ENCODE data around the gene PHPT1. TPM values are rescaled to one million over a fixed set of nuclear protein-coding genes. Genes with fewer than 3 reads are reported as not detected.
A peak's percentile ranks its signal among the peaks of the same experiment; 100 is the strongest.
"Not testable (repeated sequence)": the region's sequence is repeated elsewhere in the genome, so short reads cannot be mapped to it uniquely, and the experiment has no call there.

The PHPT1 gene
- total and polyA plus RNA-seq, 2 experiments from 2014 or later = 101 to 390 TPM

DNA sequence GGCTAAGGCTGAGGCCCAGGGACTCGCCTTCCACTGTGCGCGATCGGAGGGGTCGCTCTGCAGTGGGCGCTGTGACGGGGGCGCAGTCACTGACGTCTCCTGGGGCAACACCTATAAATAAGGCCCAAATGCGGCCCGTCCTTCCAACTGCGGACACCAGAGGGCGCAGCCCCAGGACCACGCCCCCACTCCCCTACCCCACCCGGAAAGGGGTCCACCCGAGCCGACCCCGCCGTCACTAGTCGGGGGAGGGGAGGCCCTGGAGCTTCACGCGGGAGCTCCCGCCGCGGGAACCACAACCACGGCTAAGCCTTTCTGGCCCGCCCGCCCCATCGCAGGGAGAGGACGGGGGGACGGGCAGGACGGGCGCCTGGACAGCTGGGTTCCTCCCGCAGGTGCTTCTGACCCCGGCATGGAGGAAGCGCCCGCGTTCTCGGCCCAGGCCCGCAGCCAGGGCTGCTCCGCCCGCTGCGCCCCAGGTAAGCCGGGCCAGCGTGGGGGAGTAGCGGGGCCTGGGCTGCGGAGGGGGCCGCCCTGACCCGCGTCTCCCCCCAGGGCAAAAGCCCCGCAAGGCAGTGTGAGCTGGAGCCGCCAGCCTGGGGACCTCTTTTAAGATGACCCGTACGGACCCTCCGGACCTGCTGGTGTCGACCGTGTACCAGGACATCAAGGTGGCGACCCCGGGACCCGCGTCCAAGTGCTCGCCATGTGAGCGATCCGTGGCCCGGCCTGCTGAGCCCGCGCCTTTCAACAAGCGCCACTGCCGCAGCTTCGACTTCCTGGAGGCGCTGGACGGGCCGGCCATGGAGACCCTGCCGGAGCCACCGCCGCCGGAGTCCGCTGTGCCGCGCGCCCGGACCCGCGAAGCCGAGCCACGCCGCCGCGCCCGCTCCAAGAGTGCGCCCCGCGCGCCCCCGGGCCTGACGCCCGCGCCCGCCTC is 5.1 kb upstream of the PHPT1 start:
- not testable (repeated sequence) for H3K27me3 ChIP-seq; H3K9me3 ChIP-seq (ENCODE audit: low read depth); H3K9me2 ChIP-seq (replicated peaks; ENCODE audit: insufficient read depth); H3K4me3 ChIP-seq; DNase-seq (ENCODE audit: low spot score); H3K79me2 ChIP-seq; H3K27ac ChIP-seq; H2AFZ ChIP-seq; H3K36me3 ChIP-seq (replicated peaks; ENCODE audit: insufficient read depth, low read depth); H4K20me1 ChIP-seq (ENCODE audit: insufficient read depth, poor library complexity, severe bottlenecking)
- WGBS (ENCODE audit: low lambda C conversion rate, missing lambda C conversion rate) = 69% methylated on average over 25 of the region's 99 CpGs
- Histone ChIP-seq H3K4me2 (peak overlapping the region; percentile 97), H3K4me1 (ENCODE audit: insufficient read depth) (peaks cover 37% of the 10 kb centered on the region)
- TF ChIP-seq, protein P1, sequence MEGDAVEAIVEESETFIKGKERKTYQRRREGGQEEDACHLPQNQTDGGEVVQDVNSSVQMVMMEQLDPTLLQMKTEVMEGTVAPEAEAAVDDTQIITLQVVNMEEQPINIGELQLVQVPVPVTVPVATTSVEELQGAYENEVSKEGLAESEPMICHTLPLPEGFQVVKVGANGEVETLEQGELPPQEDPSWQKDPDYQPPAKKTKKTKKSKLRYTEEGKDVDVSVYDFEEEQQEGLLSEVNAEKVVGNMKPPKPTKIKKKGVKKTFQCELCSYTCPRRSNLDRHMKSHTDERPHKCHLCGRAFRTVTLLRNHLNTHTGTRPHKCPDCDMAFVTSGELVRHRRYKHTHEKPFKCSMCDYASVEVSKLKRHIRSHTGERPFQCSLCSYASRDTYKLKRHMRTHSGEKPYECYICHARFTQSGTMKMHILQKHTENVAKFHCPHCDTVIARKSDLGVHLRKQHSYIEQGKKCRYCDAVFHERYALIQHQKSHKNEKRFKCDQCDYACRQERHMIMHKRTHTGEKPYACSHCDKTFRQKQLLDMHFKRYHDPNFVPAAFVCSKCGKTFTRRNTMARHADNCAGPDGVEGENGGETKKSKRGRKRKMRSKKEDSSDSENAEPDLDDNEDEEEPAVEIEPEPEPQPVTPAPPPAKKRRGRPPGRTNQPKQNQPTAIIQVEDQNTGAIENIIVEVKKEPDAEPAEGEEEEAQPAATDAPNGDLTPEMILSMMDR (IDR thresholded peaks at IDR 0.05; ENCODE audit: poor library complexity) = peak; percentile 48

DNA sequence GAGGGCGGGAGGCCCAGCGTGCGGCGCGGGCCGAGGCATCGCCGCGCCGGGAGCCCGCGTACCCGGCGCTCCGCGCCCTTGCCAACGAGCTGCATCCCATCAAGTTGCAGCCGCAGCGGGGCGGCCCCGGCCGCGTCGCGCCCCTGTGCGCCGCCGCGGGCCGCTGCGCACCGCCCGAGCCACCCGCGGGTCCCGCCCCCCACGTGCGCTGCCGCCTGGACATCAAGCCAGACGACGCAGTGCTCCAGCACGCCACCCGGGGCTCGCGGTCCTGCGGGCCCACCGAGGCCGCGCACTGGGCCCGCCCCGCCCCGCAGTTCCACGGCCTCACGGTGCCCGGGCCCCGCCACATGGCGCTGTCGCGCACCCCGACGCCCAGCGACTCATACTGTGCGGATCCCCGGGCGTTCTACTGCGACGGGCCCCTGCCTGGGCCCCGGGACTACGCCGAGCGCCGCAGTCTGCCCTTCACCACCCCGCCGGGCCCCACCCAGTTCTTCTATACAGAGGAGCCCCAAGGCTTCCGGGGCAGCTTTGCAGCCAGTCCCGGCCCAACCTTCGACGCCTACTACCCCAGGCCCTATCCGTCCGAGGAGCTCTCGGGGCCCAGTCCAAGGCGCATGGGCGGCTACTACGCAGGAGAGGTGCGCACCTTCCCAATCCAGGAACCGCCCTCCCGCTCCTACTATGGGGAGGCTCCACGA is 4.3 kb upstream of the PHPT1 start:
- Histone ChIP-seq H3K36me3 (replicated peaks; ENCODE audit: insufficient read depth, low read depth) (no peaks in the 10 kb centered on the region), H2AFZ (no peak overlapping the region), H3K79me2 (peaks cover 3% of the 10 kb centered on the region), H3K9me2 (replicated peaks; ENCODE audit: insufficient read depth) (no peaks in the 10 kb centered on the region), H3K4me2 (no peak overlapping the region), H3K4me1 (ENCODE audit: insufficient read depth) (peaks cover 35% of the 10 kb centered on the region), H4K20me1 (ENCODE audit: insufficient read depth, poor library complexity, severe bottlenecking) (peaks cover 3% of the 10 kb centered on the region), H3K4me3 (no peak overlapping the region), H3K9me3 (ENCODE audit: low read depth) (no peaks in the 10 kb centered on the region), H3K27me3 (no peaks in the 10 kb centered on the region), H3K27ac (no peak overlapping the region)
- TF ChIP-seq EZH2 (IDR thresholded peaks at IDR 0.05; ENCODE audit: borderline replicate concordance) (no peak), EZH2phosphoT487 (IDR thresholded peaks at IDR 0.05; ENCODE audit: low read depth, severe bottlenecking, unreplicated experiment) (no peak)
- TF ChIP-seq, protein P1 (IDR thresholded peaks at IDR 0.05; ENCODE audit: poor library complexity) = no peak
- DNase-seq (ENCODE audit: low spot score) = no peak
- 93% methylated on average over 29 of the region's 88 CpGs for WGBS (ENCODE audit: low lambda C conversion rate, missing lambda C conversion rate)

DNA sequence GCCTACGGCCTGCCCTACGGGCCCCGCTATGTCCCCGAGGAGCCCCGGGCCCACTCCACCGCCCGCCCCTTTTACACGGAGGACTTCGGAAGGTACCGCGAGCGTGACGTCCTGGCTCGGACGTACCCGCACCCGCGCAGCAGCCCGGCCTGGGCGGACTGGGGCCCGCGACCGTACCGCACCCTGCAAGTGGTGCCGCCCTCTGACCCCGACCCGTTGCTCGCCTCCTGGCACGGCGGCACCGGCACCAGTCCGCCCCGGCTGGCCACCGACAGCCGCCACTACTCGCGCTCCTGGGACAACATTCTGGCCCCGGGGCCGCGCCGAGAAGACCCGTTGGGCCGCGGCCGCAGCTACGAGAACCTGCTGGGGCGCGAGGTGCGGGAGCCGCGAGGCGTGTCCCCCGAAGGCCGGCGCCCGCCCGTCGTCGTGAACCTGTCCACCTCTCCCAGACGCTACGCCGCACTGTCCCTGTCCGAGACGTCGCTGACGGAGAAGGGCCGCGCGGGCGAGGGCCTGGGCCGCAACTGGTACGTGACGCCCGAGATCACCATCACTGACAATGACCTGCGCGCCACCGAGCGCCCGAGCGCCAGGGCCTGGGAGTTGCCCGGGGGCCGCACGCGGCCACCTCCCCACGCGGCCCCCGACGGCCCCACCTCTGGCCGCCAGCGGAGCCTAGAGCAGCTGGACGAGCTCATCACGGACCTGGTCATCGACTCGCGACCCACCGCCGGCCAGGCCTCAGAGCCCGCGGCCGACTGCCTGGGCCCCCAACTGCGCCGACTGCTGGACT is 3.5 kb upstream of the PHPT1 start:
- WGBS (ENCODE audit: low lambda C conversion rate, missing lambda C conversion rate) = 97% methylated on average over 64 of the region's 102 CpGs
- no peak for TF ChIP-seq EZH2 (IDR thresholded peaks at IDR 0.05; ENCODE audit: borderline replicate concordance)
- TF ChIP-seq, protein P1 (IDR thresholded peaks at IDR 0.05; ENCODE audit: poor library complexity) = no peak
- TF ChIP-seq EZH2phosphoT487 (IDR thresholded peaks at IDR 0.05; ENCODE audit: low read depth, severe bottlenecking, unreplicated experiment) = no peak
- Histone ChIP-seq H2AFZ (no peak overlapping the region), H3K36me3 (replicated peaks; ENCODE audit: insufficient read depth, low read depth) (no peaks in the 10 kb centered on the region), H4K20me1 (ENCODE audit: insufficient read depth, poor library complexity, severe bottlenecking) (peaks cover 11% of the 10 kb centered on the region), H3K27me3 (no peaks in the 10 kb centered on the region), H3K4me2 (no peak overlapping the region), H3K27ac (no peak overlapping the region), H3K4me3 (no peak overlapping the region), H3K4me1 (ENCODE audit: insufficient read depth) (peaks cover 32% of the 10 kb centered on the region), H3K79me2 (peaks cover 8% of the 10 kb centered on the region), H3K9me3 (ENCODE audit: low read depth) (no peaks in the 10 kb centered on the region), H3K9me2 (replicated peaks; ENCODE audit: insufficient read depth) (no peaks in the 10 kb centered on the region)
- no peak for DNase-seq (ENCODE audit: low spot score)

Data from hepatocyte (in vitro differentiated cells).